K562 (cell line): Measurements from ENCODE around the gene C17orf113. TPM values are rescaled to one million over a fixed set of nuclear protein-coding genes. Genes with fewer than 3 reads are reported as not detected.

Experiments
- DNMT1 ChIP-seq: fragments of 450-650 bp; IDR thresholded peaks from 2 replicates; pipeline ENCODE4 v1.6.1; 2016; ENCODE audit warnings: antibody characterized with exemption, mild to moderate bottlenecking
- ERF ChIP-seq: fragments of 450-650 bp; formaldehyde crosslinking; IDR thresholded peaks from 2 replicates; pipeline ENCODE4 v1.4.0; 2020; ENCODE audit warnings: mild to moderate bottlenecking, mixed read lengths
- FOXJ3 ChIP-seq: sonication (generic); formaldehyde crosslinking; IDR thresholded peaks from 2 replicates; pipeline ENCODE4 v1.4.0; 2020; ENCODE audit warnings: mild to moderate bottlenecking, missing genetic modification reagents
- HOXB6 ChIP-seq: fragments of 250-450 bp; sonication (Bioruptor Pico); IDR thresholded peaks from 2 replicates; pipeline ENCODE4 v1.5.1; 2022; ENCODE audit warnings: mild to moderate bottlenecking, borderline replicate concordance
- LARP7 ChIP-seq: fragments of 450-650 bp; IDR thresholded peaks from 2 replicates; pipeline ENCODE4 v1.6.1; 2016
- LCOR ChIP-seq: sonication (generic); formaldehyde crosslinking; IDR thresholded peaks from 2 replicates; pipeline ENCODE4 v1.8.0; 2022; ENCODE audit warnings: mild to moderate bottlenecking, missing genetic modification reagents
- MAFG ChIP-seq: fragments of 450-650 bp; conservative IDR thresholded peaks from 2 replicates; pipeline ENCODE4 v1.6.1; 2016; ENCODE audit warnings: missing genetic modification characterization, missing compliant biosample characterization
- NCOA6 ChIP-seq: fragments of 450-650 bp; IDR thresholded peaks from 2 replicates; pipeline ENCODE4 v1.6.1; 2017; ENCODE audit warnings: mild to moderate bottlenecking
- RFX1 ChIP-seq: fragments of 450-650 bp; IDR thresholded peaks from 2 replicates; pipeline ENCODE4 v1.6.1; 2016; ENCODE audit warnings: mild to moderate bottlenecking, moderate library complexity
- SIN3A ChIP-seq, 2 experiments: fragments of 150-350 bp in 1 of 2; IDR thresholded peaks; 2 replicates each; pipeline ENCODE4 v1.6.1; 2011 to 2016; ENCODE audit warnings: borderline replicate concordance in 2 of 2, low read depth in 2 of 2, low read length in 2 of 2, mild to moderate bottlenecking in 2 of 2, moderate library complexity in 2 of 2; ENCODE audit not compliant: control insufficient read depth in 1 of 2
- SMARCA5 ChIP-seq: fragments of 450-650 bp; IDR thresholded peaks from 2 replicates; pipeline ENCODE4 v1.6.1; 2016
- TEAD1 ChIP-seq, 2 experiments: fragments of 450-650 bp in 1 of 2; sonication (generic) in 1 of 2; formaldehyde crosslinking; IDR thresholded peaks; 2 replicates each; pipeline versions ENCODE4 v1.4.0 to v1.8.0; 2020 to 2022; ENCODE audit warnings: mild to moderate bottlenecking in 2 of 2, missing genetic modification reagents in 1 of 2
- U2AF1 ChIP-seq: fragments of 200-400 bp; formaldehyde crosslinking; optimal IDR thresholded peaks from 2 replicates; pipeline ENCODE3; 2017; ENCODE audit warnings: mild to moderate bottlenecking, low read depth, low read length, moderate library complexity
- ZBED1 ChIP-seq: IDR thresholded peaks from 2 replicates; pipeline ENCODE4 v1.6.1; 2014
- ZC3H11A ChIP-seq: IDR thresholded peaks from 2 replicates; pipeline ENCODE4 v1.6.1; 2012; ENCODE audit warnings: low read depth, low read length, improper control_type of control experiment
- ZNF175 ChIP-seq: fragments of 200-800 bp; sonication (Bioruptor generic); IDR thresholded peaks from 2 replicates; pipeline ENCODE4 v1.6.1; 2016; ENCODE audit warnings: low read depth, mild to moderate bottlenecking, missing genetic modification characterization, missing compliant biosample characterization
- ZNF354B ChIP-seq: fragments of 250-450 bp; sonication (Bioruptor Pico); IDR thresholded peaks from 2 replicates; pipeline ENCODE4 v1.4.0; 2020
- ZNF766 ChIP-seq: fragments of 200-800 bp; sonication (Bioruptor generic); conservative IDR thresholded peaks from 2 replicates; pipeline ENCODE4 v1.6.1; 2016; ENCODE audit warnings: missing genetic modification characterization, missing compliant biosample characterization
- polyA plus RNA-seq, 8 experiments: library from polyadenylated mRNA; depleted of rRNA in 4 of 8; stranded (reverse) in 5 of 8; unstranded in 3 of 8; fragments of >200 nt; fragmentation: Nextera tagmentation in 2 of 8; fragmentation: Illumina TruSeq in 1 of 8; extraction: Ambion mirVana in 2 of 8; extraction: Trizol in 1 of 8; gene quantifications; 2 replicates each; pipeline versions ENCODE4 v1.2.1 to v1.2.3, GENCODE V29; 2011 to 2014; ENCODE audit warnings: inconsistent platforms in 1 of 8, missing spikeins in 1 of 8
- total RNA-seq, 7 experiments: library from RNA; depleted of rRNA in 6 of 7; stranded (reverse); fragments of >200 nt in 6 of 7; fragmentation: Illumina TruSeq in 2 of 7; extraction: Trizol in 2 of 7; gene quantifications; 2 replicates each; pipeline versions ENCODE4 v1.2.1 to v1.2.3, GENCODE V29; 2011 to 2021; ENCODE audit warnings: low replicate concordance in 1 of 7
- TF ChIP-seq, protein P1 (sequence below): sonication (generic); formaldehyde crosslinking; IDR thresholded peaks from 2 replicates; pipeline ENCODE4 v1.8.0; 2023; ENCODE audit warnings: missing genetic modification reagents, mild to moderate bottlenecking, borderline replicate concordance
- TF ChIP-seq, protein P2 (sequence below), 2 experiments: fragments of 200-800 bp in 1 of 2; sonication (Bioruptor generic) in 1 of 2; sonication (generic) in 1 of 2; formaldehyde crosslinking in 1 of 2; IDR thresholded peaks in 1 of 2; conservative IDR thresholded peaks in 1 of 2; 2 replicates each; pipeline versions ENCODE4 v1.5.0 to v1.6.1; 2016 to 2020; ENCODE audit warnings: missing compliant biosample characterization in 1 of 2, missing genetic modification characterization in 1 of 2, missing genetic modification reagents in 1 of 2
- TF ChIP-seq, protein P3 (sequence below): fragments of 450-650 bp; formaldehyde crosslinking; conservative IDR thresholded peaks from 2 replicates; pipeline ENCODE4 v1.4.0; 2022; ENCODE audit warnings: mild to moderate bottlenecking, missing genetic modification characterization

Gene C17orf113
- total and polyA plus RNA-seq, 9 of the 15 experiments (the other 6 are each of a cell fraction or from before 2014, with no cell fraction given), result 0.10 to 1.2 (median 0.31) TPM

DNA sequence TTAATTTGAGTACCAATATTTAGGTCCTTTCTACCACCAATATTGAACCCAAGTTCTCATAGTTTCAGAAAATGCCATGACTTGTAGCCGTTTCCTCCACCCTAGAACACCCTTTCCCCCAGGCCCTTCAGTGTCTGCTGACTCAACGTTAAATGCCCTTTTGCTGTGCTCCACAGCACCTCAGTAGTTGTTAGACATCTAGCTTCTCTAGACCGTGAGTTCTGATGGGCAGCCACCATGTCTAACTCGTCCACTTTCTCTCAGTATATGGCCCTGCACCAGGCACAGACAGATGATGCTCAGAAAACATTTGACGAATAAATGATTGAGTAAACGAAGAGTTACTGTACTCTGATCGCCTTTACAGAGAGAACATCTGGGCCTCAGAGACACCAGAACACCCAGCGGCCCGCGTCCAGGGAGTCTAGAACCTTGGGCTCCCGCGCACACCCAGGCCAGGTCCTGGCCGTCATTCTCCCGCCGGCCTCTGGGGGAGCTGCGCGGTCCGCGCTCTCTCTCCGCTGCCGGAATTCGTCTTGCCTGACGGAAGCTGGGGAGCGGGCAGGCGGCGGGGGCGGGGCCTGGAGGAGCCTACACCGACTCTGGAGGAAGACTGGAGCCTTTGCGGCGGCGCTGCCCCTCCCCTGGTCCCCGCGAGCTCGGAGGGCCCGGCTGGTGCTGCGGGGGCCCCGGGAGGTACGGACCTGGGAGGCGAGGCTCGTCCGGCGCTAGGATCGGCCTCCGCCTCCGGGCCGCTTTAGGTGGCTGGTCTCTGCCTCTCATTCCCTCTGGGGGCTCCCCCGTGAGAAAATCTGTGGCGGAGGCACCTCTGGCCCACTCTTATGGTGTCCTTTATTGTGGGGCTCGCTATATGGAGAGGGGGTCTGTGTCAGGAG, 30.6 kb downstream of the C17orf113 start, which contains the start of gene NKIRAS2 (continued):
- TF ChIP-seq MAFG (tag) (no peak), ZBED1 (no peak), U2AF1 (no peak), SIN3A (IDR thresholded peaks at IDR 0.05; ENCODE audit: borderline replicate concordance in 2 of 2, control insufficient read depth in 1 of 2, low read depth in 2 of 2, low read length in 2 of 2) (peak; percentile 30 to 71; a peak in 1 of 4 replicates), ZNF354B (CRISPR knock-in tag) (no peak), ERF (CRISPR knock-in tag) (no peak), RFX1 (no peak), SMARCA5 (no peak), ZNF766 (CRISPR knock-in tag) (no peak), NCOA6 (no peak), DNMT1 (no peak), LARP7 (no peak), ZNF175 (CRISPR knock-in tag) (no peak), FOXJ3 (no peak), TEAD1 (CRISPR knock-in tag; IDR thresholded peaks at IDR 0.05) (peak in 1 of 2 experiments; percentile 93; a peak in 2 of 4 replicates), ZC3H11A (peak; percentile 20; the same call in 1 of the 2 replicates), LCOR (CRISPR knock-in tag) (no peak), HOXB6 (CRISPR knock-in tag) (no peak)
- TF ChIP-seq, protein P1, sequence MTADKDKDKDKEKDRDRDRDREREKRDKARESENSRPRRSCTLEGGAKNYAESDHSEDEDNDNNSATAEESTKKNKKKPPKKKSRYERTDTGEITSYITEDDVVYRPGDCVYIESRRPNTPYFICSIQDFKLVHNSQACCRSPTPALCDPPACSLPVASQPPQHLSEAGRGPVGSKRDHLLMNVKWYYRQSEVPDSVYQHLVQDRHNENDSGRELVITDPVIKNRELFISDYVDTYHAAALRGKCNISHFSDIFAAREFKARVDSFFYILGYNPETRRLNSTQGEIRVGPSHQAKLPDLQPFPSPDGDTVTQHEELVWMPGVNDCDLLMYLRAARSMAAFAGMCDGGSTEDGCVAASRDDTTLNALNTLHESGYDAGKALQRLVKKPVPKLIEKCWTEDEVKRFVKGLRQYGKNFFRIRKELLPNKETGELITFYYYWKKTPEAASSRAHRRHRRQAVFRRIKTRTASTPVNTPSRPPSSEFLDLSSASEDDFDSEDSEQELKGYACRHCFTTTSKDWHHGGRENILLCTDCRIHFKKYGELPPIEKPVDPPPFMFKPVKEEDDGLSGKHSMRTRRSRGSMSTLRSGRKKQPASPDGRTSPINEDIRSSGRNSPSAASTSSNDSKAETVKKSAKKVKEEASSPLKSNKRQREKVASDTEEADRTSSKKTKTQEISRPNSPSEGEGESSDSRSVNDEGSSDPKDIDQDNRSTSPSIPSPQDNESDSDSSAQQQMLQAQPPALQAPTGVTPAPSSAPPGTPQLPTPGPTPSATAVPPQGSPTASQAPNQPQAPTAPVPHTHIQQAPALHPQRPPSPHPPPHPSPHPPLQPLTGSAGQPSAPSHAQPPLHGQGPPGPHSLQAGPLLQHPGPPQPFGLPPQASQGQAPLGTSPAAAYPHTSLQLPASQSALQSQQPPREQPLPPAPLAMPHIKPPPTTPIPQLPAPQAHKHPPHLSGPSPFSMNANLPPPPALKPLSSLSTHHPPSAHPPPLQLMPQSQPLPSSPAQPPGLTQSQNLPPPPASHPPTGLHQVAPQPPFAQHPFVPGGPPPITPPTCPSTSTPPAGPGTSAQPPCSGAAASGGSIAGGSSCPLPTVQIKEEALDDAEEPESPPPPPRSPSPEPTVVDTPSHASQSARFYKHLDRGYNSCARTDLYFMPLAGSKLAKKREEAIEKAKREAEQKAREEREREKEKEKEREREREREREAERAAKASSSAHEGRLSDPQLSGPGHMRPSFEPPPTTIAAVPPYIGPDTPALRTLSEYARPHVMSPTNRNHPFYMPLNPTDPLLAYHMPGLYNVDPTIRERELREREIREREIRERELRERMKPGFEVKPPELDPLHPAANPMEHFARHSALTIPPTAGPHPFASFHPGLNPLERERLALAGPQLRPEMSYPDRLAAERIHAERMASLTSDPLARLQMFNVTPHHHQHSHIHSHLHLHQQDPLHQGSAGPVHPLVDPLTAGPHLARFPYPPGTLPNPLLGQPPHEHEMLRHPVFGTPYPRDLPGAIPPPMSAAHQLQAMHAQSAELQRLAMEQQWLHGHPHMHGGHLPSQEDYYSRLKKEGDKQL (CRISPR knock-in tag), result no peak
- TF ChIP-seq, protein P2, sequence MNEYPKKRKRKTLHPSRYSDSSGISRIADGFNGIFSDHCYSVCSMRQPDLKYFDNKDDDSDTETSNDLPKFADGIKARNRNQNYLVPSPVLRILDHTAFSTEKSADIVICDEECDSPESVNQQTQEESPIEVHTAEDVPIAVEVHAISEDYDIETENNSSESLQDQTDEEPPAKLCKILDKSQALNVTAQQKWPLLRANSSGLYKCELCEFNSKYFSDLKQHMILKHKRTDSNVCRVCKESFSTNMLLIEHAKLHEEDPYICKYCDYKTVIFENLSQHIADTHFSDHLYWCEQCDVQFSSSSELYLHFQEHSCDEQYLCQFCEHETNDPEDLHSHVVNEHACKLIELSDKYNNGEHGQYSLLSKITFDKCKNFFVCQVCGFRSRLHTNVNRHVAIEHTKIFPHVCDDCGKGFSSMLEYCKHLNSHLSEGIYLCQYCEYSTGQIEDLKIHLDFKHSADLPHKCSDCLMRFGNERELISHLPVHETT (CRISPR knock-in tag; conservative IDR thresholded peaks at IDR 0.05 in 1 of 2, IDR thresholded peaks at IDR 0.05 in 1 of 2), result peak in 1 of 2 experiments; percentile 95; a peak in 2 of 4 replicates
- TF ChIP-seq, protein P3, sequence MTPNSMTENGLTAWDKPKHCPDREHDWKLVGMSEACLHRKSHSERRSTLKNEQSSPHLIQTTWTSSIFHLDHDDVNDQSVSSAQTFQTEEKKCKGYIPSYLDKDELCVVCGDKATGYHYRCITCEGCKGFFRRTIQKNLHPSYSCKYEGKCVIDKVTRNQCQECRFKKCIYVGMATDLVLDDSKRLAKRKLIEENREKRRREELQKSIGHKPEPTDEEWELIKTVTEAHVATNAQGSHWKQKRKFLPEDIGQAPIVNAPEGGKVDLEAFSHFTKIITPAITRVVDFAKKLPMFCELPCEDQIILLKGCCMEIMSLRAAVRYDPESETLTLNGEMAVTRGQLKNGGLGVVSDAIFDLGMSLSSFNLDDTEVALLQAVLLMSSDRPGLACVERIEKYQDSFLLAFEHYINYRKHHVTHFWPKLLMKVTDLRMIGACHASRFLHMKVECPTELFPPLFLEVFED (CRISPR knock-in tag), result no peak
